Astrocyte (in vitro differentiated cells and primary cell): ENCODE data around the gene PCDHGA7. TPM values are rescaled to one million over a fixed set of nuclear protein-coding genes. Genes with fewer than 3 reads are reported as not detected.

Experiments used
- DNase-seq: peaks from one replicate; pipeline ENCODE4 v3.0.0-alpha.2; 2010; ENCODE audit warnings: low read depth
- FAIRE-seq: peaks from 2 replicates; lab custom pipeline; 2011; peaks lifted over from hg19 to GRCh38; lab: Jason Lieb, UNC
- H2AFZ ChIP-seq: 2 replicates; pipeline ENCODE4 v1.6.0; 2012; ENCODE audit warnings: low read depth, low read length, inconsistent platforms
- H3K27ac ChIP-seq: 2 replicates; pipeline ENCODE4 v1.5.1; 2011; ENCODE audit warnings: low read depth, low read length, inconsistent platforms
- H3K27me3 ChIP-seq: 2 replicates; pipeline ENCODE4 v1.6.0; 2011; ENCODE audit warnings: low read length, inconsistent platforms; ENCODE audit not compliant: insufficient read depth
- H3K36me3 ChIP-seq: 2 replicates; pipeline ENCODE4 v1.5.1; 2011; ENCODE audit warnings: low read length, inconsistent platforms; ENCODE audit not compliant: insufficient read depth
- H3K4me1 ChIP-seq: 2 replicates; pipeline ENCODE4 v1.5.1; 2011; ENCODE audit warnings: low read length, inconsistent platforms; ENCODE audit not compliant: insufficient read depth
- H3K4me2 ChIP-seq: 2 replicates; pipeline ENCODE4 v1.6.0; 2012; ENCODE audit warnings: low read length, inconsistent platforms
- H3K4me3 ChIP-seq: 2 replicates; pipeline ENCODE4 v1.5.1; 2011; ENCODE audit warnings: low read depth, mild to moderate bottlenecking, low read length, inconsistent platforms; ENCODE audit not compliant: insufficient read depth
- H3K79me2 ChIP-seq: 2 replicates; pipeline ENCODE4 v1.6.0; 2012; ENCODE audit warnings: mild to moderate bottlenecking, low read length, inconsistent platforms; ENCODE audit not compliant: insufficient read depth
- H3K9ac ChIP-seq: 2 replicates; pipeline ENCODE4 v1.6.0; 2012; ENCODE audit warnings: mild to moderate bottlenecking, low read length, inconsistent platforms
- H3K9me3 ChIP-seq: 2 replicates; pipeline ENCODE4 v1.5.1; 2012; ENCODE audit warnings: low read depth, mild to moderate bottlenecking, low read length, inconsistent platforms; ENCODE audit not compliant: insufficient read depth
- H4K20me1 ChIP-seq: 2 replicates; pipeline ENCODE4 v1.6.0; 2012; ENCODE audit warnings: low read length, inconsistent platforms; ENCODE audit not compliant: insufficient read depth
- H3K27ac Mint-ChIP-seq: one replicate; pipeline ENCODE4 v1.8.0; 2021; ENCODE audit warnings: mild to moderate bottlenecking, mixed read lengths; ENCODE audit not compliant: unreplicated experiment
- H3K27me3 Mint-ChIP-seq: one replicate; pipeline ENCODE4 v1.8.0; 2021; ENCODE audit warnings: low read depth, mixed read lengths; ENCODE audit not compliant: unreplicated experiment
- H3K36me3 Mint-ChIP-seq: one replicate; pipeline ENCODE4 v1.8.0; 2021; ENCODE audit warnings: low read depth, mixed read lengths; ENCODE audit not compliant: unreplicated experiment
- H3K4me1 Mint-ChIP-seq: one replicate; pipeline ENCODE4 v1.8.0; 2021; ENCODE audit warnings: low read depth, mixed read lengths; ENCODE audit not compliant: unreplicated experiment
- H3K4me3 Mint-ChIP-seq: one replicate; pipeline ENCODE4 v1.8.0; 2021; ENCODE audit warnings: mild to moderate bottlenecking, moderate library complexity, mixed read lengths; ENCODE audit not compliant: unreplicated experiment
- H3K9me3 Mint-ChIP-seq: one replicate; pipeline ENCODE4 v1.8.0; 2021; ENCODE audit warnings: mild to moderate bottlenecking, mixed read lengths; ENCODE audit not compliant: unreplicated experiment
- CTCF ChIP-seq: IDR thresholded peaks from 2 replicates; pipeline ENCODE4 v1.5.1; 2011; ENCODE audit warnings: low read depth, mild to moderate bottlenecking, inconsistent platforms, low read length, moderate library complexity; ENCODE audit not compliant: insufficient read depth
- EZH2 ChIP-seq: IDR thresholded peaks from 2 replicates; pipeline ENCODE4 v1.6.1; 2012; ENCODE audit warnings: mild to moderate bottlenecking, low read length, inconsistent platforms; ENCODE audit not compliant: insufficient read depth
- total RNA-seq: library from RNA; stranded (reverse); gene quantifications from 2 replicates; pipeline ENCODE4 v1.2.1, GENCODE V29; 2021

PCDHGA7 gene
- total RNA-seq, 1 donor from 2014 or later = 0.57 TPM

- Histone ChIP-seq H3K9ac (no peak overlapping the region), H3K4me2 (no peak overlapping the region), H3K9me3 (peaks cover 47% of the 10 kb centered on the region), H3K4me3 (no peak overlapping the region), H3K4me1 (no peaks in the 10 kb centered on the region), H3K27ac (no peak overlapping the region), H3K27me3 (peaks cover 7% of the 10 kb centered on the region), H4K20me1 (no peaks in the 10 kb centered on the region), H2AFZ (no peak overlapping the region), H3K36me3 (no peaks in the 10 kb centered on the region), H3K79me2 (no peaks in the 10 kb centered on the region)
- H3K27ac Mint-ChIP-seq = no peak overlapping the region
- H3K36me3 Mint-ChIP-seq = peaks cover 14% of the 10 kb centered on the region
- no peak overlapping the region for H3K4me3 Mint-ChIP-seq
- H3K4me1 Mint-ChIP-seq = no peaks in the 10 kb centered on the region
- peaks cover 38% of the 10 kb centered on the region for H3K9me3 Mint-ChIP-seq
- no peak for FAIRE-seq
- H3K27me3 Mint-ChIP-seq = no peaks in the 10 kb centered on the region
- DNase-seq = no peak
- TF ChIP-seq CTCF (no peak), EZH2 (no peak)
Observed at GRCh38 chr5:141356133-141356532, 26.4 kb upstream of the PCDHGA7 start.

- TF ChIP-seq EZH2 (no peak), CTCF (no peak)
- Histone ChIP-seq H3K27me3 (peaks cover 8% of the 10 kb centered on the region), H4K20me1 (no peaks in the 10 kb centered on the region), H3K9me3 (peaks cover 47% of the 10 kb centered on the region), H3K4me3 (no peak overlapping the region), H3K27ac (no peak overlapping the region), H3K36me3 (no peaks in the 10 kb centered on the region), H3K4me2 (no peak overlapping the region), H3K9ac (no peak overlapping the region), H2AFZ (no peak overlapping the region), H3K4me1 (no peaks in the 10 kb centered on the region), H3K79me2 (no peaks in the 10 kb centered on the region)
- peaks cover 37% of the 10 kb centered on the region for H3K9me3 Mint-ChIP-seq
- no peaks in the 10 kb centered on the region for H3K4me1 Mint-ChIP-seq
- no peak overlapping the region for H3K27ac Mint-ChIP-seq
- H3K27me3 Mint-ChIP-seq = no peaks in the 10 kb centered on the region
- no peak for FAIRE-seq
- H3K36me3 Mint-ChIP-seq = peaks cover 18% of the 10 kb centered on the region
- H3K4me3 Mint-ChIP-seq = no peak overlapping the region
- no peak for DNase-seq
Observed at GRCh38 chr5:141356950-141357349, 25.6 kb upstream of the PCDHGA7 start.

GRCh38 chr5:141359790-141360426 lies 22.6 kb upstream of the PCDHGA7 start, which contains the start of gene PCDHGB2:
PCDHGB2 (plus strand) TSS chr5:141359994; CDS start chr5:141360136, 142 bp downstream.
- H3K36me3 Mint-ChIP-seq = peaks cover 21% of the 10 kb centered on the region
- Histone ChIP-seq H3K9ac (peak within 1 kb of the TSS; percentile 10), H3K9me3 (peaks cover 59% of the 10 kb centered on the region), H4K20me1 (no peaks in the 10 kb centered on the region), H3K4me3 (no peak within 1 kb of the TSS), H3K27ac (no peak within 1 kb of the TSS), H2AFZ (peak within 1 kb of the TSS; percentile 37), H3K79me2 (no peaks in the 10 kb centered on the region), H3K4me1 (no peaks in the 10 kb centered on the region), H3K36me3 (no peaks in the 10 kb centered on the region), H3K27me3 (peaks cover 20% of the 10 kb centered on the region), H3K4me2 (peak within 1 kb of the TSS; percentile 55)
- no peaks in the 10 kb centered on the region for H3K4me1 Mint-ChIP-seq
- H3K9me3 Mint-ChIP-seq = peaks cover 31% of the 10 kb centered on the region
- H3K27me3 Mint-ChIP-seq = no peaks in the 10 kb centered on the region
- no peak for TF ChIP-seq EZH2
- TF ChIP-seq CTCF = peak; percentile 30
- no peak within 1 kb of the TSS for H3K4me3 Mint-ChIP-seq
- FAIRE-seq (no peak), DNase-seq (peak; percentile 26)
- H3K27ac Mint-ChIP-seq = peak within 1 kb of the TSS; percentile 29
